GM21423 (cell line): ENCODE measurements around the gene ST6GAL1.

Experiments
- ATAC-seq: cut with Tn5 transposase; IDR thresholded peaks from one replicate; pipeline ENCODE4 v1.9.1; 2021; ENCODE audit warnings: mild to moderate bottlenecking, moderate library complexity; ENCODE audit not compliant: unreplicated experiment

Gene ST6GAL1

GRCh38 chr3:186915806-186916796 is 14.2 kb upstream of the ST6GAL1 start:
- no peak for ATAC-seq

DNA sequence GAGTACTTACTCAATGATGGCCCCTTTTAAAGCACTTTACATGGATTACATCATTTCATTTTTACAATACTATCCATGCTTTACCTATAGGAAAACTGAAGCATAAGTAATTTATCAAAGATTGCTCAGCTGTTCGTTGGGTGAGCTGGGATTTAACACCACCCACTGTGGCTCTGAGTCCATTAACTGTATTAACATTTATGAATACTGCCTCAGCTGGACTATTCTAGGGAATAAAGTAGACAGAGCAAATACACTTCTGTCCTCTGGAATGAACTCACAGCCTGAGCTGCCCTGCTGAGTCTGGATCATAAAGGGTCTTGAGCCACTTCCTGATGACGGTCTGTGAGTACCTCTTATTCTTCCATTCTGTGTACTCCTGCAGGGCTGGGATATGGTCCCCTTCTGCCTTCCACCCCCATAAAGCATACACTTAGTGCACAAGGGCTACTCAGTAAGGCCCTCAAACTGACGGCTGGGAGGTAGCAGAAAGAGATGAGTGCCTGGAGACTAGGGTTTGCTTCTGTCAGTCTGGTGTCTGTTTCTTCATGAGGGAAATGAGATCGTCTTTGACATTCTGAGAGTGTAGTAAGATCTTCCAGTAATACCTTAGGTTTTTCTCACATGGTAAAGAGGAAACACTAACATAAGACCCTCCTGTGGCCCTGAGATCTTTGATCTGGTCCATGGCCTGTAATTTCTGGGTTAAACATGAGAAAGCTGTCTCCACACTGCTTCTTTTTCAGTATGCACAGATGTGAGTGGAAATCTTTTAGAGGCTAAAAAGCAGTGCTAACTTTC is 12.6 kb upstream of the ST6GAL1 start:
- ATAC-seq: no peak

DNA sequence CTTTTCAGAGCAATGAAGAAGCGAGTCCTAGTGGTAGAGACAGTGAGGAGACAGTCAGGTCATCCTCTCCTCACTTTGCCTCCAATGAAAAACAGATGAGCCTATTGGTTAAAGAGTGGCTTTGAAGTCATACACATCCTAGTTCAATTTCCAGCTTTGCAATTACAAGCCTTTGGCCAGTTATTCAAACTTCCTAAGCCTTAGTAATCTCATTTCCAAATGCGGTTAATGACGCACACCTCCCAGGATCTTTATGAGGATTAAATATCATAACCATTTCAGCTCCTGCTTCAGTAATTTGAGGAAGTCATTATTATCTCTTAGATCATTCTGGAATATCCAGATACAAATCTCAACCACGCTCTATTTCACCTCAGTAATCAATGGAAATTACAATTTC is 10.0 kb upstream of the ST6GAL1 start:
- no peak for ATAC-seq

DNA sequence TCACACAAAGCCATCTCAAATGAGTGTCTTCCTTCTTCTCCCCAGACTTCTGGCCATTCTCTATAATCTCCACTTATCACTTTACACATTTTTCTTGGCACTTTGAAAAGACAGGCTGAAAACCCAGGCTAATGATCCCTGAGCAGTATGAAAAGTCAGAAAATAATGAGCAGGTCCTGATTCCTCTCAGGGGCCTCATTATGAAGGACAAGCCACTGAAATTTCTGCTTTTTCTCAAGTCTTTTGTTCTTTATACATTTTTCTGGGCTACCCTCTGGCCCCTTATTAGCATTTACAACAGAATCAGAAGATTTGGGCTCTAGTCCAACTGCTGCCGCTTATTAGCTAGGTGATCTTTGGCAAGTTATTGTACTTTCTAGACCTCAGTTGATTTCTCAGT is 9.5 kb upstream of the ST6GAL1 start:
- no peak for ATAC-seq

DNA sequence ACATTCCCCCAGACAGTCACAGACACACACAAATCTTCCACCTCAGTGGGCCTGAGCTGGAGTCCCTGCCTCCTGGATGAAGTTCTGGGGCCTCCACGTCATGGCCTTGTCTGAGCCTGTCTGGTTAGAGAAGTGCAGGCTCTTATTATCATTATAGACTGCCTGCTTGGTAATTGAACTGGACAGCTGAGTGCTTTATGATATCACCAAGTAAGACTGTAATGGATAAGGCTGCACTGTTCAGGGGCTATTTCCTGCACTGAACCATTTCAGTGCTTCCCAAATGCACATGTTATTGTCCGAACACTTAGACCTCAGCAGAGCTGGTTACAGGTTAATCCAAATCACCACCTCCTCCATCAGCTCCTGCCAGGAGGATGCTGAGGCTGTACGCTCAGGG is 8.7 kb upstream of the ST6GAL1 start:
- no peak for ATAC-seq

DNA sequence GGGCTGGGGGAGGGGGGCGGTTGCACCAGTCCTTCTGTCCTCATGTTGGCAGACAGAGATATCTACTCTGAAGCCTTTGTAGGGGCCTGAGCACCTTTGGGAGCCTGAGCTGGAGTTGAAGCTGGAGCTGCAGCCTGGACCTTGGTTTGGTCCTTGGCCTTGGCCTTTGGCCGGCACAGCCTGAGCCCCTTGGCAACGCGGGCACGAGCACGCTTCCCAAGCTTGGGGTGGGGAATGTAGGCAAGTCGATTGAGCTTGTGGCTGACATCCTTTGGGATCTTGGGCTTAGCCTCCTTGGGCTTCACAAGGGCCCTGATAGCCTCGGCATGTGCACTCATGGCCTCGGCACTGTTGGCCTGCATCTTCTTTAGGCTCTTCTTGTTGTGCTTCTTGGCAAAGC is 8.1 kb upstream of the ST6GAL1 start:
- ATAC-seq: no peak

- ATAC-seq: no peak
Measured at GRCh38 chr3:186922790-186923189, 7.5 kb upstream of the ST6GAL1 start.

DNA sequence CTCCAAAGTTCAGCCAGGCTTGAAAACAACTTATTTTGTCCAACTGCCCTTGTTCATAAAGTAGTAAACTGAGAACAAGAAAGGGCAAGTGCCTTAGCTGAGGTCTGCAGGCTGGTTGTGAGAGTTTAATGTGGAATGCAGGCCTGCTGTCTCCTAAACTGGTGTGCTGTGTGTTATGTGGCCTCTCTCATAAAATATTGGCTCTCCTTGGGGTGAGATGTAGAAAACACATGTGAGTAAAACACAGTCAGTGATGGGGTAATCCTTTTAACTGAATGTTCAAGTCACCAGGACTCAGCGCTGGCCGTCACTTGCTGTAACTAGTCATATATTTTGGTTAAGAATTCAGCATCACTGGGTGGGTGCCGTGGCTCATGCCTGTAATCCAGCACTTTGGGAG is 7.1 kb upstream of the ST6GAL1 start:
- ATAC-seq: no peak

DNA sequence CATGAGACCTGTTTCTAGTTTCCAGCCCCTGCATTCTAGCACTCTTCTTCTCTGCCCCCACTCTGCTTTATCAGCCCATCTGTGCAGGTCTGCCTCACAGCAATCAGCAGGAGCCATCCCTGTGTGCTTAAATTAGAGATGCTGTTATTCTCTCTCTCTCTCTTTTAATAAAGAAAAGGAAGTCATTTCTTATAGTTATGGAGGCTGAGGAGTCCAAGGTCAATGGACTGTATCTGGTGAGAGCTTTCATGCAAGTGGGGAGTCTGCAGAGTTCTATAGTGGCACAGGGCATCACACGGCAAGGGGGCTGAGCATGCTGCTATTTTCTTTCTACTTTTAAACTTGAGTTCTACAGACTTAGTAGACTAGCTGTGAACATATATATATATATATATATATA is 4.5 kb upstream of the ST6GAL1 start:
- ATAC-seq: no peak

GRCh38 chr3:186929186-186929585 is 1.1 kb upstream of the ST6GAL1 start:
- ATAC-seq: no peak

- no peak for ATAC-seq
Measured at GRCh38 chr3:186929685-186930084, 641 bp upstream of the ST6GAL1 start.

- ATAC-seq: peak; percentile 69
Measured at GRCh38 chr3:186930641-186931531, 560 bp downstream of the ST6GAL1 start.

- peak; percentile 40 for ATAC-seq
Measured at GRCh38 chr3:186931532-186932280, 1.4 kb downstream of the ST6GAL1 start.

DNA sequence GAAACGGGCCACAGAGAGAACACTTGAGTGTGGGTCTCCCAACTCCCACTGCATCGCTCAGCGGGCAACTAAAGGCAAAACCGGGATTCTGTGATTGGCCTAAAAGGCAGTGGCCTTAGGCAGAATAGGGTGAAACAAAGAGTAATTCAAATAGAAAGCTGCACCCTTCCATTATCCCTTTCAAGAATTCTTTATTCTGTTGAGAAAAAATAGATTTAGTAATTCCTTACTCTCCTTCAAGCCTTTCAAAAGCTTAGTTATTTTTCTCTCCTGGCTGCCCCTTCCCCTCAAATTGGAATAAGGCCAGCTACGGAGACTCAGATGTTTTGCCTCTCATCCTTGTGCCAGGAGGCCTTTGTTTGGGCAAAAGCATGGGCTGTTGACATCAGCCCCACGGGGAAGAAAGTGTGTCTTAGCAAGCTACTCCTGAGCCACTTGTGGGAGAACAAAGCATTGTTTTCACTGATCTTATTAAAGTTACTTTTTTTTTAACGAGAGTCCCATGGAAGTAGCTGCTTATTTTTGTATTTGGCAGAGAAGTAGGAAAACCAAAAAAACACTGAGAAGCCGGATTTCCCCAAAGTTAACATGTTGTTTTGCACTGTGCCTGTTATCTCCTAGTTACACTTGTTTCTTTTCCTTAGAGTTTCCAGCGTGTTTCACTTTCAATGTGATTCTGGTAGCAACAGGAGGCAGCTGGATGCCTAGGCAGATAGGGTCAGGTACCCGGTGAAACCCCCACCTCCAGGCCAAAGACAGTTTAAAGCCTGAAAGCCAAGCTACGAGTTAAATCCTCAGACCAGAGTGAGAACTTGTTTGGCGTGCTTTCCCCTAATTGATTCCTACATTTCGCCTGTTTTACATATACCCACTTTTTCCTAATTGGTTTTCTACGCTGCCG is 2.2 kb downstream of the ST6GAL1 start:
- ATAC-seq: no peak

- no peak for ATAC-seq
Measured at GRCh38 chr3:186933816-186934215, 3.5 kb downstream of the ST6GAL1 start.

DNA sequence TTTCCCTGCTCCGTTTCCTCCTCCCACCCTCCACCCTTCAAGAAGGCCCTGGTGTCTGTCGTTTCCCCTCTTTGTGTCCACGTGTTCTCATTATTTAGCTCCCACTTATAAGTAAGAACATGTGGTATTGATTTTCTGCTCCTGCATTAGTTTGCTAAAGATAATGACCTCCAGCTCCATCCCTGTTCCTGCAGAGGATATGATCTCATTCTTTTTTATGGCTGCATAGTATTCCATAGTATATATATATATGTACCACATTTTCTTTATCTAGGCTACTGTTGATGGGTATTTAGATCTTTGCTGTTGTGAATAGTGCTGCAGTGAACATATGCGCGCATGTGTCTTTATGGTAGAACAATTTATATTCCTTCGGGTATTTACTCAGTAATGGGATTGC is 4.8 kb downstream of the ST6GAL1 start:
- ATAC-seq: no peak

DNA sequence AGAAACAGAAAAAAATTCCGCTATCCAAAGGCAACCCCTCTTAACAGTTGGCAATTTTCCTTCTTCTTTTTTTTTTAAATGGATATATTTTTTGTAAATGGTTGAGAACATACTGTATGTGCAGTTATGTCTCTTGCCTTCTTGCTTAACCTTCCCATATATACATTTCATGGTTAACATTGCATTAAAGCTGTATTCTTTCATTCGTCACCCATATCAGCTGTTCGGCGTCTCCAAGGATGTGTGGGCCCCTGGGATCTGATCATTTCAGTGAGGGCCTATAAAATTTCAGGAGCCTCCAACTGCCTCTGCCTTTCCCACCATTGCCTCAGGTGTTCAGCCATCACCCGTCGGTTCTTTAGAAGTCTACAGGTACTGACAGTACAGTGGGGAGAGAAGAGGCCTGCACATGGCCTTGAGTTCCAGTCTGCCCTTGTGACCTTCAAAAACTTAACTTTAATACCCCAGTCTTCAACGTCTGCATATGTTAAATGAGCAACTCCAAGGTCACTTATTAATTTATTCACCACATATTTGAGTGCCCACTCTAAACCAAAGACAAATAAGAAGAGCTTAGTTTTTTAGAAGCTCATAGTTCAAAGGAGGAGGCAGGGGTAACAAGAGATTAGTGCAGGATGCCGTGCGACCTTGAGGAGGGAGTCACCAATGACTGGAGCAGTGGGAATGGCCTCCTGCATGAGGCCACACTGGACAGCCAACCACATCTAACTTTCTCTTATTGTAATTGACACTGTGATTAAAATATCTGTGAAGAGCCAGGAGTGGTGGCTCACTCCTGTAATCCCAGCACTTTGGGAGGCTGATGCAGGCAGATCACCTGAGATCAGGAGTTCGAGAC is 6.9 kb downstream of the ST6GAL1 start:
- no peak for ATAC-seq

DNA sequence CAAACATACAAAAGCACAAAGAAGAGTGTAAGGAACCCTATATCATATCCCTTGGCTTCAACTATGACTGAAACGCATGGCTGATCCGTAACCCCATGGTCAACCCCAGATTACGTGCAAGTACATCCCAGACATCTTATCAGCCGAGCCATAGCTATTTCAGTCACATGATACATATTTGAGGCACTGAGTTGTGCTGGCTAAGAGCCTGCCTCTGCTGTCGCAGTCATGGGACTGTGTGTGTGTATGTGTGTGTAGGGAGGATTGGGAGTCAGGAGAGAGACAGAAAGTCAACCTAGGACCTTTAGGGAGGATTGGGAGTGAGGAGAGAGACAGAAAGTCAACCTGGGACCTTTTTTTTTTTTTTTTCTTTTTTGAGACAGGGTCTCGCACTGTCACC is 8.4 kb downstream of the ST6GAL1 start:
- no peak for ATAC-seq
